Smooth muscle cell (in vitro differentiated cells): ENCODE measurements around the gene MIDN. TPM values are rescaled to one million over a fixed set of nuclear protein-coding genes. Genes with fewer than 3 reads are reported as not detected.

Experiments
- DNase-seq: peaks from one replicate; lab custom pipeline; 2025; ENCODE audit not compliant: unreplicated experiment; lab: John Stamatoyannopoulos, UW
- H2AFZ ChIP-seq: fragments of 200-600 bp; sonication (generic); 2 replicates; pipeline ENCODE4 v1.6.0; 2016; ENCODE audit warnings: antibody characterized with exemption, low read depth, mild to moderate bottlenecking
- H3F3A ChIP-seq: fragments of 200-600 bp; sonication (generic); 2 replicates; pipeline ENCODE4 v1.6.0; 2017; ENCODE audit warnings: antibody characterized with exemption, low read depth
- H3K27ac ChIP-seq: fragments of 200-600 bp; sonication (generic); 2 replicates; pipeline ENCODE4 v1.5.1; 2016; ENCODE audit warnings: low read depth, mild to moderate bottlenecking
- H3K27me3 ChIP-seq: fragments of 200-600 bp; sonication (generic); 2 replicates; pipeline ENCODE4 v1.6.1; 2016; ENCODE audit warnings: low read depth, mild to moderate bottlenecking
- H3K36me3 ChIP-seq: fragments of 200-600 bp; sonication (generic); 2 replicates; pipeline ENCODE4 v1.5.1; 2016; ENCODE audit warnings: low read depth
- H3K4me1 ChIP-seq: fragments of 200-600 bp; sonication (generic); 2 replicates; pipeline ENCODE4 v1.5.1; 2016; ENCODE audit warnings: low read depth
- H3K4me2 ChIP-seq: fragments of 200-600 bp; sonication (generic); 2 replicates; pipeline ENCODE4 v1.6.0; 2016; ENCODE audit warnings: mild to moderate bottlenecking
- H3K4me3 ChIP-seq: fragments of 200-600 bp; sonication (generic); 2 replicates; pipeline ENCODE4 v1.5.1; 2016; ENCODE audit warnings: mild to moderate bottlenecking
- H3K79me2 ChIP-seq: fragments of 200-600 bp; sonication (generic); 2 replicates; pipeline ENCODE4 v1.6.0; 2016; ENCODE audit warnings: low read depth, mild to moderate bottlenecking
- H3K9ac ChIP-seq: fragments of 200-600 bp; sonication (generic); 2 replicates; pipeline ENCODE4 v1.6.0; 2016; ENCODE audit warnings: low read depth
- H3K9me3 ChIP-seq: fragments of 200-600 bp; sonication (generic); replicated peaks from 2 replicates; pipeline ENCODE4 v1.5.1; 2016; ENCODE audit warnings: low read depth
- H4K20me1 ChIP-seq: fragments of 200-600 bp; sonication (generic); 2 replicates; pipeline ENCODE4 v1.6.0; 2016; ENCODE audit warnings: low read depth
- CTCF ChIP-seq: fragments of 200-600 bp; sonication (generic); IDR thresholded peaks from 2 replicates; pipeline ENCODE4 v1.5.1; 2017; ENCODE audit warnings: borderline replicate concordance, mild to moderate bottlenecking, antibody characterized with exemption; ENCODE audit not compliant: insufficient read depth, poor library complexity, severe bottlenecking
- whole genome bisulfite sequencing: methylation state at CpG from one replicate; pipeline ENCODE4 v1.1.7; 2016; ENCODE audit warnings: low lambda C conversion rate; 5-methylcytosine and 5-hydroxymethylcytosine counted together
- polyA plus RNA-seq: library from polyadenylated mRNA; unstranded; fragments of >200 nt; fragmentation: Nextera tagmentation; extraction: Ambion mirVana; gene quantifications from 2 replicates; pipeline ENCODE4 v1.2.1, GENCODE V29; 2016
- total RNA-seq: library from RNA; depleted of rRNA; stranded (reverse); fragments of >200 nt; gene quantifications from 2 replicates; pipeline ENCODE4 v1.2.3, GENCODE V29; 2014

Gene MIDN
- total and polyA plus RNA-seq, 2 experiments from 2014 or later = 58.5 to 65.3 TPM

- Histone ChIP-seq H3K36me3 (no peaks in the 10 kb centered on the region), H3K4me2 (no peak overlapping the region), H4K20me1 (peaks cover 42% of the 10 kb centered on the region), H3K27ac (no peak overlapping the region), H3K4me3 (no peak overlapping the region), H3F3A (peaks cover 3% of the 10 kb centered on the region), H3K79me2 (no peaks in the 10 kb centered on the region), H3K4me1 (no peaks in the 10 kb centered on the region), H2AFZ (no peak overlapping the region), H3K27me3 (no peaks in the 10 kb centered on the region), H3K9me3 (no peaks in the 10 kb centered on the region), H3K9ac (no peak overlapping the region)
- no peak for DNase-seq
- no peak for TF ChIP-seq CTCF
- 94% methylated on average over 55 of the region's 56 CpGs for WGBS
These were observed 20.9 kb upstream of the MIDN start for GRCh38 chr19:1227304-1228054.

GRCh38 chr19:1228161-1228957, 20.0 kb upstream of the MIDN start:
- H3K79me2 ChIP-seq = no peaks in the 10 kb centered on the region
- TF ChIP-seq CTCF = no peak
- H3K27me3 ChIP-seq = no peaks in the 10 kb centered on the region
- H3K4me1 ChIP-seq = no peaks in the 10 kb centered on the region
- H3K36me3 ChIP-seq = no peaks in the 10 kb centered on the region
- no peak overlapping the region for H3K4me3 ChIP-seq
- H4K20me1 ChIP-seq = peaks cover 46% of the 10 kb centered on the region
- H2AFZ ChIP-seq = no peak overlapping the region
- H3K9ac ChIP-seq = no peak overlapping the region
- no peaks in the 10 kb centered on the region for H3K9me3 ChIP-seq
- no peak overlapping the region for H3K27ac ChIP-seq
- WGBS = 97% methylated on average over 60 of the region's 100 CpGs
- peaks cover 8% of the 10 kb centered on the region for H3F3A ChIP-seq
- no peak overlapping the region for H3K4me2 ChIP-seq
- no peak for DNase-seq

- H3K36me3 ChIP-seq = no peaks in the 10 kb centered on the region
- 98% methylated on average over 89 of the region's 158 CpGs for WGBS
- TF ChIP-seq CTCF = no peak
These were observed 19.1 kb upstream of the MIDN start for GRCh38 chr19:1229056-1229923.

More at GRCh38 chr19:1229056-1229923, 19.1 kb upstream of the MIDN start:
- Histone ChIP-seq H4K20me1 (peaks cover 52% of the 10 kb centered on the region), H3K9ac (no peak overlapping the region), H3K27me3 (no peaks in the 10 kb centered on the region), H3K4me1 (no peaks in the 10 kb centered on the region), H3K4me2 (no peak overlapping the region), H3F3A (peaks cover 8% of the 10 kb centered on the region), H3K9me3 (no peaks in the 10 kb centered on the region), H3K4me3 (no peak overlapping the region), H3K27ac (no peak overlapping the region), H2AFZ (no peak overlapping the region), H3K79me2 (no peaks in the 10 kb centered on the region)
- DNase-seq = no peak
